Head of caudate nucleus (tissue), 42 donors: ENCODE data around the gene BCAR3.
"Not testable (repeated sequence)": the region's sequence is repeated elsewhere in the genome, so short reads cannot be mapped to it uniquely, and the experiment has no call there.

Source experiments
- DNase-seq, 42 donors: peaks; one replicate each; pipeline versions ENCODE4 v3.0.0 to v3.0.0-alpha.2; 2020 to 2021; ENCODE audit warnings: mixed read lengths in 7 of 42
- intact Hi-C: fragments of 100-400 bp; cut with DNase I; formaldehyde crosslinking; loops from one replicate; pipeline ENCODE4 v1.15.0; 2022

BCAR3 gene

DNA sequence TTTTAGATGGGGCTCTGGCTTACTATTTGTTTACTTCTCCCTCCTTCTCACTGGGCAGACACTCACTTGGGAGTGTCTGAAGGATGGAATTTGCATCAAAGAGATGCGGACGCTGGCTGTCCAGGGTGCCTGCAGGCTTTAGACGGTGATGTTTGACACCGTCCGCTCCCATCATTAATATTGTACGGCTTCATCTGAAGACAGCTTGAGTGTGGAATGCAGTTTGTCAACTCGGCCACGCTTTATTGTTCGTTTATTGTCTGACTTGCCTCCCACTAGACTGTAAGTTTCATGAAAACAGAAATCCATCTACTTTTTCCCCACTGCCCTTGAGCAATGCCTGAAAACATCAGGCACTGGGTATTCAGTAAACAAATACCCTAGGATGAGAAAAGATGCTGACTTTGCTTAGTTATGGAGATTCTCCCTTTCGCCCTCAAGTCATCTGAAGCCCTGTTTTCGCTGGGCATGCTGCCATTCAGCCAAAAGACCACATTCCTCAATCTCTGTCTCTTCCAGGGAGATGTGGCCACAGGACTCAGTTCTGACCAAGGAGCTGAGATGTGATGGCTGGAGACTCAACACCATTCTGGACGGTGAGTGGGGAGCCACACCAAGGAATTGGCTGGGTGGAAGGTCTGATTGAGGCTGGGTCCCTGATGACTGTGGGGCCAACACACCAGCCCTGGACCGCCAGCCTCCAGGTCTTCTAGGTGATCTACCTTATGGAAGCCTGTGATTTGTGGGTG, 87.6 kb downstream of the BCAR3 start:
- peak in 1 of 42 donors; percentile 22 for DNase-seq
- intact Hi-C loops = no loop called here

DNA sequence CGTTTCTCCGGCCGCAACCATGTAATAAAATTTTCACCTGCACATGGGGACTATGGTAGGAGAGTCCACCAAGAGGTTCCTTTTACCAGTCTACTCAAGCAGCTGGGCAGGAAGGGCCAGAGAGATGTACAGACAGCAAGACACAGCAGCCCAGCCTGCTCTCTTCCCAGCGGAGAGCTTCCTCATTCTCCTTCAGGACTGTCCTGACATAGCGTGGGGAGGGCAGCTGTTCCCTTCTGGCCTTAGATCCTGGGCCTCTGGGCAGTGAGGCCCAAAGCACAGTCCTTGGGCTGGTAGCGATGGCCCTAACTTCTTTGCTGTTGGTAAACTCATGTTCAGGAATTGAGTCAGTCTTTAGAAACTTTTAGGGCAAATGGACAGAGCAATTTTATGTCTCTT, 89.1 kb downstream of the BCAR3 start:
- DNase-seq = peak in 1 of 42 donors; percentile 33
- intact Hi-C loops = no loop called here

GRCh38 chr1:93591676-93592550, 89.7 kb downstream of the BCAR3 start:
- intact Hi-C loops = no loop called here
- peak in 1 of 42 donors; percentile 32 for DNase-seq

GRCh38 chr1:93591291-93591675, 90.4 kb downstream of the BCAR3 start:
- intact Hi-C loops = not testable (repeated sequence)
- DNase-seq = peak in 1 of 42 donors; percentile 2

DNA sequence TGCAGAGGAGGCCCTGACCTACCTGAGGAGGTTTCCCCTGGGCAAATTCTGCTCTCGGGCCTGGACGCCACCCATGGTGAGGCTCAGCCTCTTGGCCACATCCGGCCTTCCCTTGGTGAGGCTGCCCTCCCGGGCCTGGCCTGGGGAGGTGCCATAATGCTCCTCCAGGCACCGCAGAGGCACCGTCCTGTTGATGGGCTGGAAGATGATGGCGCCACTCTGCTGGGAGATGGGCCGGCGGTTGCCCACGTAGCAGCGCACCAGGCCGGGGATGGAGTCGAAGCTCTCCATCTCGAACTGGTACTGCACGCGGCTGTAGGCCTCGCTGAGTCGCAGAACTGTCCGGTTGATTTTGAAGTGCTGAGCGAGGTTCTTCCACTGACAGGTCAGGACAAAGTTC, 92.7 kb downstream of the BCAR3 start:
- intact Hi-C loops = no loop called here
- peak in 2 of 42 donors; percentile 18 to 29 for DNase-seq

GRCh38 chr1:93588206-93588605, 93.4 kb downstream of the BCAR3 start:
- intact Hi-C loops = no loop called here
- DNase-seq = peak in 1 of 42 donors; percentile 24

- peak in 2 of 42 donors; percentile 23 to 27 for DNase-seq
- intact Hi-C loops = no loop called here
Measured at GRCh38 chr1:93587354-93587753, 94.3 kb downstream of the BCAR3 start.

GRCh38 chr1:93585059-93585966, 96.3 kb downstream of the BCAR3 start:
- DNase-seq = peak in 13 of 42 donors; percentile 29 to 69 (median 52)
- intact Hi-C loops = no loop called here

- intact Hi-C loops = no loop called here
- DNase-seq = peak in 4 of 42 donors; percentile 19 to 35 (median 32)
Measured at GRCh38 chr1:93584261-93585003, 97.2 kb downstream of the BCAR3 start.

DNA sequence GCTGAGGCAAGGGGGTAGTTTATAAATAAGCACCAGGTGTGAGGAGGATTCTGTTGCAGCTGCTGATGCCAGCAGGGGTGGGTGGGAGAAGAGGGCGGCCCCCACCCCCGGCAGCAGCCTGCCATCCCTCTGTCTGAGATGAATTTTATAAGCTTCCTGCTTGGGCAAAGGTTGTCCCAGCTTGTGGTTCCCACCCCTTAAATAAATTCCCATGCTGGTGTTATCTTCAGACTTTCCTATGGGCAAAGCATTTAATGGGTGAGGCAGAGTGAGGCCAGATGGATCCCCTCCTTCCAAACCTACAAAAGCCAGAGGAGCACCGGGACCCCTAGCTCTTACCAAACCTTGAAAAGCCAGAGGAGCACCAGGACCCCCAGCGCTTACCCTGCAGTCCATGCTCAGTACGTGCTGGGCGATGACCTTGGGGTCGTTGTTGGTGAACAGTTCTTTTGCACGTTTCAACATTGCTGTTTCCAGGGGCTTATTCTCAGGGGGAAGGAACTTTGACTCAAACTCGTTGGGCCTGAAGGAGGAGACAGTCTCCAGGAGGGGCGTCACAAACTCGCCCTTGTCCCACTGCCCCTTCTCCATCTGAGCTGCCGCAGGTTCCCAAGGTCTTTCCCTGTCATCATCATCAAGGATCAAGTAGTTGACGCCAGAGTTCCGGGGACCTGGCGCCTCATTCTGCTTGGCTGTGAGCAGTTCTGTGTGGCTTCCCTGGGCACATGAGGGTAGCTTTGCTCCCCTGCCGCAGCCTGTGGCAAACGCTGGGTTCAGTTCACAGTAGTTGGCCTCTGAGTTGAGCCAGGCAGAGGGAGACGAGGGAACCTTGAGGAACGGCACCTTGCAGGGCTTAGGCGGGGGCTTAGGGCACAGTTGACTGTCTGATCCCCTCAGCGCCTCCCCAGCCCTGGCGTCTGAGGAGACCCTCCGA, 99.5 kb downstream of the BCAR3 start:
- DNase-seq = peak in 1 of 42 donors; percentile 20
- intact Hi-C loops = no loop called here

DNA sequence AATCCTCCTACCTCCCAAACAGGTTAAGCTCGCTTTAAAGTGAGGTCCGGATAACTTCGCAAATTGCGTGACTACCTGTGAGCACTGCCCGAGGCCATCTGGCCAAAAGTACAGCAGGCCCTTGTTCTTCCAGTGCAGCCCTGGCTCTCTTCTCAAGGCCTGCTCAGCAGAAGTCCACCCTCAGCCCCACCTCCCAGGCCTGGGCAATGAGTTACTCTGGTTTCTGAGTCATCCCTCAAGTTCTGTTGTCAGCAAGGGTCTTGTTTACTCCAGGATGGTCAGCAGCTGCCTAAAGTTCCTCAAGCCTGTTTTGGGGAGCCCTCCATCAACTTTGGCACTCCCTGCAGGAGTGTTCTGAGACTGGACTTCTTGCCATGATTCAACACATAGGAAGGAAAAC, 101.7 kb downstream of the BCAR3 start:
- DNase-seq = peak in 5 of 42 donors; percentile 29 to 73 (median 53)
- intact Hi-C loops = no loop called here

DNA sequence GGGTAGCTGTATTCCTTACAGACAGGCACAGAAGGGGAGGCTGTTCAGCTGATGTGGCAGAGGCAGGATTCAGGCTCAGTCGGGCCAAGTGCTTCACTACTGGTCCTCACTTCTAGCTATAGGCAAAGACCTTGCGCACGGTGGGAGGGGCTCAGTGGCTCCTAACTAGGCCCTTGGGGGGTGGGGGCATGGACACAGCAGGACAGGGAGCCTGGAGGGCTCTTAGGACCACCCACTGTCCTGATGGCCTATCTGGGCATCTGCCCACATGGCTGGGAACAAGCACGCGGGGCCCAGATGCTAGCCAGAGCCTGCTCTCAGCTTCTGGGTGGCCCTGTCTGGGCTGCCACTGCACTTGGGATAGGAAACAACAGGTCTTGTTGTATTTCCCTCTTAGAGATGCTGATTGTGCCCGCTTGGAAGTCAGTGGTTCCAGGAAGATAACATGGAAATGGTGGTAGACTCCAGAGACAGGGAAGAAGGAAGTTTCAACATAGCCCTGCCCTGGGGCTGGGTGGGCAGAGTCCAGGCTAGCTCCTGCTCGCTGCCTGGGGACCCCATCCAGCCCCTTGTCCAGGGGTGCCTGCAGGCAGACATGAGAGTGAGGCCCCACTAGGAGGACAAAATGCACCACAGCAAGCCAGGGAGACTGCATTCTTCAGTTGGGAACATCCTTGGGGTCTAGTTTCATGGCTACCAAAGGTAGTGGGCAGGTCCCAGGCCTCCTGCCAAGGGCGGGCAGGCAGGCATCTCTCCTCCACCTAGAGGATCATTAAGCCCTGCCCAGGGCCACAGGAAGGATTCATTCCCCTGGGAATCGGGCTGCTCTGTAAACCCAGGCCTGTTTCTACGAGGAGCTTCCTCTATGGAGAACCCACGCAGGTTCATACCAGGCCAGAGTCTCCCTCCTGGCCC, 102.5 kb downstream of the BCAR3 start:
- intact Hi-C loops = no loop called here
- DNase-seq = peak in 1 of 42 donors; percentile 33

DNA sequence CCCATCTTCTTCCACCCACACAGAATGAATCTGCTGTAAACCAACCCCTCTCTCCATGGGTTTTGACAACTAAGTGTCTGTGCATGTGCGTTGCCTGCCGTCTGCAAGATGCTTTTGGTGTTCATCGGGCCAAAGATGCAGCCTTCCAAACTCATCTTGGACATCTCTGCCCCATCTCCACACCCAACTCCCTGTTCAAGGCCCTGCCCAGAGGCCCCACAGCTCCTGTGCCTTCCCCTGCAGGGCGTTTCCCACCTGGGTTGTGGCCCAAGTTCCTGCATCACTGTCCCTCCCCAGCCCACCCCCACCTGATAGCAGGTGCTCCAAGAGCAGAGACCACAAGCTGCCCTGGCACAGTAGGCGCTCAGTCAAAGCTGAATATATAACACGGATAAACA, 103.2 kb downstream of the BCAR3 start:
- intact Hi-C loops = no loop called here
- peak in 1 of 42 donors; percentile 12 for DNase-seq

DNA sequence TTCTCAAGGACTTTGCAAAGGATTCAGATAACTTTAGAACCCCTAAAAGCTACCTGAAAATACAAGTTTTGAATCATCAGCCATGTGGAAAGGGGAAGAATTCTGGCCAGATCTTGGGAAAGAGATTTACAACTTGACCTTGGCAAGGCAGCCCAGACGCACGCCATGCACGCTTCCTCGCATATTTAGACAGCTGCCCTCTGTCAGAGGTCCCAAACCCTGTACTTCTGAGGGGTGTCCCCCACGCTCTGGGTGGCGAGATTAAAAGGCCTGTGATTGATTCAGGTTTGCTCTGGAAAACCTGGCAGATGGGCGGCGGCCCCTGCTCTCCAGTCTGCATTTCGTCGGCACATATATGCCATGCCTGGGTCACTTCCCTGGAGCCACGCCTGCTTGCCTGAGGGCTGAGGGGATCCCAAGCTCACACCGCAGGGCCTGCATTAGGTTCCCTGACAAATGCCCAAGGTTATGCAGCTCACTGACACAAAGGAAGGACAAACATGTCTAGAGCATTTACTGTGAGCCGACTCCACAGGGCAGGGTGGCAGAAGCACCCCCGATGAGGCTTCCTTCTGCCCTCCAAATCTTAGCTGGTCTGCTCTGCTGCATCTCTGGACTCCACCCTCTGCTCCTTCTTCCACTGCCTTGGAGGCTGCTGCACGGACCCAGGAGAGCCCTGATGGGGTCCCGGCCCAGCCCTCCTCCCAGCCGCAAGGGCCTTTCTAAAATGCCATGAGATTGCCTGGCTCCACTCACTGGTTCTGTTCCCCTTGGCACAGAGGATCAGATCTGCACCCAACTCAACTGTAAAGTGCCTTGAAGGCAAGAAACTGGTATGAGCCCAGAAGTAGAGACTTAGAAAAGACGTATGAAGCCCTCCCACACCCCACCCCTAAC, 103.9 kb downstream of the BCAR3 start:
- intact Hi-C loops = no loop called here

DNA sequence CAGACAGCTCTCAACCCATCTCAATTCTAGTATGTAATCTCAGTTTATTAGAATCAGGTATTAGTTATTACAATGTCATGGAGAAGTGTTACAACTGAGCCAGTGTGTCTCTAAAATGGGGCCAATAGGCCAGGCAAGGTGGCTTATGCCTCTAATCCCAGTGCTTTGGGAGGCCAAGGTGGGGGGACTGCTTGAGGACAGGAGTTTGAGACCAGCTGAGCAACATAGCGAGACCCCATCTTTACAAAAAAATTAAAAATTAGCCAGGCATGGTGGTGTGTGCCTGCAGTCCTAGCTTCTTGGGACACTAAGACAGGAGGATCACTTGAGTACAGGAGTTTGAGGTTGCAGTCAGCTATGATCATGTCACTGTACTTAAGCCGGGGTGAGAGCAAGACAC, 104.9 kb downstream of the BCAR3 start:
- intact Hi-C loops = no loop called here

More for the DNA sequence above, 103.9 kb downstream of the BCAR3 start:
- DNase-seq = no peak

More for the DNA sequence above, 104.9 kb downstream of the BCAR3 start:
- no peak for DNase-seq
